Daoy (cell line): ENCODE data around the gene TRMU. TPM values are rescaled to one million over a fixed set of nuclear protein-coding genes. Genes with fewer than 3 reads are reported as not detected.

ENCODE experiments used
- DNase-seq: peaks from one replicate; pipeline ENCODE4 v3.0.0-alpha.2; 2015; ENCODE audit warnings: low read depth
- total RNA-seq: library from RNA; depleted of rRNA; stranded (reverse); fragments of >200 nt; shearing (Covaris generic); gene quantifications from 2 replicates; pipeline ENCODE4 v1.2.3, GENCODE V29; 2014; rRNA removed

The TRMU gene, protein sequence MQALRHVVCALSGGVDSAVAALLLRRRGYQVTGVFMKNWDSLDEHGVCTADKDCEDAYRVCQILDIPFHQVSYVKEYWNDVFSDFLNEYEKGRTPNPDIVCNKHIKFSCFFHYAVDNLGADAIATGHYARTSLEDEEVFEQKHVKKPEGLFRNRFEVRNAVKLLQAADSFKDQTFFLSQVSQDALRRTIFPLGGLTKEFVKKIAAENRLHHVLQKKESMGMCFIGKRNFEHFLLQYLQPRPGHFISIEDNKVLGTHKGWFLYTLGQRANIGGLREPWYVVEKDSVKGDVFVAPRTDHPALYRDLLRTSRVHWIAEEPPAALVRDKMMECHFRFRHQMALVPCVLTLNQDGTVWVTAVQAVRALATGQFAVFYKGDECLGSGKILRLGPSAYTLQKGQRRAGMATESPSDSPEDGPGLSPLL
- total RNA-seq = 60.4 and 77.4 TPM in 2 replicates

DNA sequence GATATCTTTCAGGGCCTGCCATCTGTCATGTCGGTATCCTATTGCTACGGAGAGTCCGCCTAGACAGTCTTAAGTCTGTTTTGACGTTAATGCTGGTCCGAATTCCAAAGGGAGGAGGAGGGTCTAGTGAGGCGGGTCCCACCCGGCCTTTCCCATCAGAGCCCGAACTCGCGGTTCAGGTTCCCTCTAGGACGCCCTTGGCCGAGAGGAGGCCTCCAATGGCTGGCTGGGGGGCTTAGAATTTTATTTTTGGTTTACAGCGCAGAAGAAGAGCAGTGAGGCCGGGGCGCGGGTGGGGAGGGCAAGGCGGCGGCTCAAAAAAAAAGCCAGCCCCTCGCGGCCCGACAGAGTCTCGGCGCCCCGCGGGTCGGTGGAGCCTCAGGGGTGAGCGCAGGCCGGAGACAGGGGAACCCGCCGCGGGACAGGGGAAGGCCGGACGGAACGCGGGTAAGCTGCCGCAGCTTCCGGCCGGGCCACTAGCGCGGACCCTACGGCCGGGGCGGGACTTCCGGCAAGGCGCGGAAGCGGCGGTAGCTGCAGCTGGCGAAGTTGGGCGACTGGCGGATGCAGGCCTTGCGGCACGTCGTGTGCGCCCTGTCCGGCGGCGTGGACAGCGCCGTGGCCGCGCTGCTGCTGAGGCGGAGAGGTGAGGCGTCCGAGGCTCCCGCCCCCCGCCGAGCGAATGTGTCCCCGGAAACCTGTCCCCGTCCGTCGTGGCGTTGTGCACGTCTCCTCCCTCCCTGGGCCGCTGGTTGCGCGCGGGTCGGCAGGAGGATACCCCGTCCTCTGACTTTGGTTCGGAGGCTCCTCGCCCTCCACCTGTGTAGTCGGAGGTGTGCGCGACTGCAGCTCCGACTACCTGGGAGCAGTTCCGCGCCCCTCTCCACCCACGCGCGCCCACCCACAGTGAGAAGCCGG, at the start of gene TRMU:
TRMU (plus strand) TSS at position 514 of the 918 bp plus-strand sequence; CDS start at position 565, 51 bp downstream.
- DNase-seq = peak; percentile 91

DNA sequence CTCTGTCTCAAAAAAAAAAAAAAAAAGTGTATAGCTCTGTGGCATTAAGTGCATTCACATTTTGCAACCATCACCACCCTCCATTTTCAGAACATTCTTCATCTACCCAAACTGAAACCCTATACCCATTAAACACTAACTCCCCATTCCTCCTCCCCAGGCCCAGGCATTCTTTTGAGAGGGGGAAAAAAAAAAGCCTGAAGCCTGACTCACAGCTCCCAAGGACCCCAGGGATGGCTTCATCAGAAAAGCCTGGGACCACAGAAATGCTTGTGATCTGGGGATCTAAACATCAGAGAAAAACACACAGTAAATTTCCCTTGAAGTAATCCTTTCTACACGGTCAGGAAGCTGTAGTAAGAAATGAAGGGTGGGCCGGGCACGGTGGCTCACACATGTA, 49.5 kb upstream of the TRMU start:
- DNase-seq = no peak

DNA sequence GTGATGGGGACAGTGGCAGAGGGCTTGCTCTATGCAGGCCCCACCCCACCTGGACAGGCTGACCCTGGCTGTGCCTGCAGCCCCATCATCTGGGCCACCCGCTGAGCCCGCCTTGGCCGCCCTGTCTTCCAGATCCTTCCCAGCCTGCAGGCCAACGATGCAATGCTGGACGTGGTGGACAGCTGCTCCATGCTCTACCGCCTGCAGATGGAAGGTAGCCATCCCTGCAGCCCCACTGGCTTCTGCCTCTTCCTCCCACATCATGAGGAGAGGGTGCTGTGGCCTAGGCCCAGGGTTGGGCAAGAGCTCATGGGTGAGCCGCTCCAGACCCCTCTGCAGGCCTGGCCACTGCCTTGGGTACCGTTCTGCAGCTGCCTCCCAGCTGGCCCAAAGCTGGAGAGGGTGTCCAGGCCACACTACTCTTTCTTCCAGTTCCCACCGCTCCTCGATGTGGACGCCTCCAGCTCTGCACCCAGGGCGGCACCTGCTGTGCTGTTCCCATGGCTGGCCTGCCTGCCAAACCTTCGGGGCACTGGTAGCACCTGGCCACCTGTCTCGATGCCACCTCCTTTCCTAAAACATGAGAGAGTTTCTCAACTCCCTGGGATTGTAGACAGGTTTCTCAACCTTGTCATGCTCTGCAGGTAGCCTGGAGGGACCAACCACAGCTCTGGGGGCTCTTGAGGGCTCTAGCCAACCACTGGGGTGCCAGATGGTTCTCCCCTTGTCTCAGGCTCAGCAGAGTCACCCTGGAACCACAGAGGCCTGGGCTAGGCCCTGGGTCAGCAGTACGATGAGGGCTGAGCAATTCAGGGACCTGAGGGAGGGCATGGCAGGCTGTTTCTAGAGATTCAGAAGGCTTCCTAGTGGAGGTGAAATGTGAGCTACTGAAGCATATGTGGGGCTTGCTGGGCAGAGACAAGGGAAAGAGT, 48.3 kb upstream of the TRMU start:
- no peak for DNase-seq

DNA sequence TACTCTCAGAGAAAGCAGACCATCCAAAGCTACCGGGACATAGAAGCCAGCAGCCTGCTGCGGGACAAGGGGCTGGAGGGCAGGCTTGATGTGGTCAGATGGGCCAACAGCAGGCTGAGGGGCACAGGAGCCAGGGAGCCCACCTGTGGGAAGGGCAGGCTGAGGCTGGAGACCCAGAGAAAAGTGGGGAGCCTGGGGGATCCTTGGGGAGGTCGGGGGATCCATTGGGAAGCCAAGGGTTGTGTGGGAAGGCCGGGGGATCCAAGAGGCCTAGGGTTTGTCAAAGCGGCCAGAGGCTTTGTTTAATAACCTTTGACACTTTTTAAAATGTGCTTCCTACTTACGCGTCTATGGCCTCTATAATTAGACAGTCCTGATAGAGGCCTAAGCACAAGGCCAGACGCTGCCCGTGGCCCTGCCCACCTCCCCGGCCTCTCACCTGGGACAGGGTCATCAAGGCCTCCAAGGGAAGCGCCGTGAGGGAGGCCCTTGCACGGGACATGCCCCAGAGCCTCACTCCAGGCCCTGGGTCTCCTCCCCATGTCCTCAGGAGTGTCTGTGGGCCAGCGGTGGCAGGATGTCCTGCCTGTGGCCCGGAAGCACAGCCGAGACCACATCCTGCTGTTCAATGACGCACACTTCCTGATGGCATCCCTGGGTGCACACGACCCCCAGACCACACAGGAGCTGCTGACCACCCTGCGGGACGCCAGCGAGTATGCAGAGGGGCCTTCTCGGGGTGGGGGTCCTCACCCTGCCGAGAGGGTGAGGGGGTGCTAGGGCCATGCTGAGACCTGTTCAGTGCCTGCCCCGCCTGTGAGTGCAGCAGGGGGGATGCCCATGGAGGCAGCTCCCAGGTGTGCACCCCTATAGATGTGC, 47.4 kb upstream of the TRMU start:
- peak; percentile 10 for DNase-seq

DNA sequence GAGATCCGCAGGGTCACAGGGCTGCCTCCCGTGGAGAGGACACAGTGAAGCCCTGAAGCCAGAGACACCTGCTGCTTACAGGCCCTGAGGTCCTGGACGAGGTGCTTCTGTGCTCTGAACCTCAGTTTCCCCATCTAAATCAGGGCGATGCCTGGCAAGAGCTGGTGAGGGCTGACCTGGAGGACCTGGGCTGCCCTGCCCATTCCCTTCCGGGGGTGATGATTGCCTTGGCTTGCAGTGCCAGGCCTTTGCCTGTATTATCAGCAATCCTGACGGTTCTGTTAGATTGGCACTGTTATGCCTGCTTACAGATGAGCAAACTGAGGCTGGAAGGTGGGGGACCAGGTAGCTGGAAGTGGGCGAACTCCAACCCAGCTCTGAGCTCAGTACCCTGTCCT, 46.7 kb upstream of the TRMU start:
- DNase-seq = no peak

DNA sequence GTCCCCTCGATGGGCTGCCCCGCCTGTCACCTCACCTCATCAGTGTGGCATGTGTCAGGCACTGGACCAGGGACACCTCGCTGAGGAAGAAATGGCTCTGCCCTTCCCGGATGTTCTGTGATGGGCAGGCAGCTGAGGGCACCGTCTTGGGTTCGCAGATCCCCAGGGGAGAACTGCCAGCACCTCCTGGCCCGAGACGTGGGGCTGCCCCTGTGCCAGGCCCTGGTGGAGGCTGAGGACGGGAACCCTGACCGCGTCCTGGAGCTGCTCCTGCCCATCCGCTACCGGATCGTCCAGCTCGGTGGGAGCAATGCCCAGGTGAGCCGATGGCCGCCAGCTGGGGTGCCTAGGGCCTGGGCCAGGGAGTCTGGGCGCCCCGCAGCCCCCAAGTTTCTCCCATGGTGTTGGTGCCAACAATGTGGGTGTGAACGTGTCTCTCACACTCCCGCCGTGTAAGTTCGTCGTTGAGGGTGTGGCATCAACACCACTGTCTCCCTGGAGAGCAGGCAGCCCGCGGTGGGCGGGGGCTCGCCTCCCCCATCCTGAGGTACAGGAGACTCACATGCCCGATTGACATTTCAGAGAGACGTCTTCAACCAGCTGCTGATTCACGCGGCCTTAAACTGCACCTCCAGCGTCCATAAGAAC, 46.1 kb upstream of the TRMU start:
- DNase-seq = no peak

DNA sequence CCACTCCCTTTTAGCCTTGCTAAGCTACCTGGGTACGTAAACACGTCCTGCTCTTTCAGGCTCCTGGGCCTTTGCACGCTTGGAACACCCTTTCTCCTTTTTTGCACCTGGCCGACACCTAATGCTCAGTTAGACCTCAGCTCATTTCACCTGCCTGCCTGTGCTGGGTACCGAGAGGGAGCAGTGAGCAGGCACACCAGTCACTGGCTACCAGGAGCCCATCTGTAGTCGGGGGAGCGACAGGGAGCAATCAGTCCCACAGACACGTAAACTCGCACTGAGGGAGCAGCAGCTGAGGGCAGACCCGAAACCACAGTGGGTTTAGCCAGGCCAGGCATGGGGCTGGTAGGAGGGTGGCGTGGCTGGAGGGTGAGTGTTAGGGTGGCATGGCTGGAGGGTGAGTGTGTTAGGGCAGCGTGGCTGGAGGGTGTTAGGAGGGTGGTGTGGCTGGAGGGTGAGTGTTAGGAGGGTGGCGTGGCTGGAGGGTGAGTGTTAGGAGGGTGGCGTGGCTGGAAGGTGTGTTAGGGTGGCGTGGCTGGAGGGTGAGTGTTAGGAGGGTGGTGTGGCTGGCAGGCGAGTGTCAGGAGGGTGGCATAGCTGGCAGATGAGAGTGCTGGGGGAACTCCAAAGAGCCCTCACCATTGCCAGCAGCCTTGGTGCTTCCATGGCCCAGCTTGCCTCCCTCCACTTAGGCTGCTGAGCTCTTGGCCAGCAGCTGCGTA, 45.2 kb upstream of the TRMU start:
- DNase-seq = no peak

DNA sequence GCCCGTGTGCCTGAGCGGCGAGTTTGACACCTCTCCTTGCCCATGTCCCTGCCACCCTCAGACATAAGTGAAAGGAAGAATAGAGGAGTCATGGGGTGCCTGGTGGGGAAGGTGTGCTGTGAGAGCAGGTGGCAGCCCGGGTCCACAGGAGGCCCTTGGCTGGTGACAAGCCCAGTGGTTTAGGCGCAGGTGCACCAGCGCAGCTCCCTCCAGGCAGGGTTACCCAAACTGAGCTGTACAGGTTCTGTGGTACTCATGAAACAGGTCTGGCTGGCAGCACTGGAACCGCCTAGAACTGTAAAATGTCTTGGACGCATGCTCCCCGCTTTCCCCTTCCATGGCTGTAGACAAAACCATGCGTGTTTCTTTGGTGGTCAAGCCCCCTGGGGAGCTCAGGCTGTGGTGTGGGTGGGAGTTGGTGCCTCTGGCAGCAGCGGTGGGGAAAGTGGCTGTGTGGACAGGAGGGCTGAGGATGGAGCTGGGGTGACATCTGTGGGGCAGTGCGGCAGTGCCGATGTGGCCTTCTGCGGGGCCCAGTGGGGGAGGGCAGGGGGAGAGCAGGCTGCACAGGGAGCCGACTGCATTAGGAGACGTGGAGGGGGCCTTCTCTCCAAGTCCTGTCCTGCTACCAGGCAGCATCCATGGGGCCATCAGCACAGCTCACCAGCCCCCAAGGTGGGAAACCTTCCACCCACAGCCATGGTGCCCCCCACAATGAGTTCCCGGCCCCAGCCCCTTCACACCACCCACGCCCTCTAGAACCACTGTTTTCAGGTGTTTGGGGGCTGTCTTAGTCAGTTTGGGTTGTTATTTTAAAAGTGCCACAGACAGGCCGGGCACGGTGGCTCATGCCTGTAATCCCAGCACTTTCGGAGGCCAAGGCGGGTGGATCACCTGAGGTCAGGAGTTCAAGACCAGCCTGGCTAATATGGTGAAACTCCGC, 44.4 kb upstream of the TRMU start:
- no peak for DNase-seq

DNA sequence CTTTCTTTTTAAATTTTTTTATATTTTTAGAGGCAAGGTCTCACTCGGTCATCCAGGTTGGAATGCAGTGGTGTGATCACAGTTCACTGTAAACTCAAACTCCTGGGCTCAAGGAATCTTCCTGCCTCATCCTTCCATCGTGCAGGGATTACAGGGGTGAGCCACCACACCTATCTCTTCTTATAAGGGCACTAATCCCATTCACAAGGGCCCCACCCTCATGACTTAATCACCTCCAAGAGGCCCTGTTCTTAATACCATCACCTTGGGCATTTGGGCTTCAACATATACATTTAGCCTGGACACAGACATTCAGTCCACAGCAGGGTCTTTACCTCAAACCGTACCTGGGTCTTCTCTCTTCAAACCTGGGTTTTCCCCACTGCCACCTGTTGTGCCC, 43.3 kb upstream of the TRMU start:
- DNase-seq = no peak

DNA sequence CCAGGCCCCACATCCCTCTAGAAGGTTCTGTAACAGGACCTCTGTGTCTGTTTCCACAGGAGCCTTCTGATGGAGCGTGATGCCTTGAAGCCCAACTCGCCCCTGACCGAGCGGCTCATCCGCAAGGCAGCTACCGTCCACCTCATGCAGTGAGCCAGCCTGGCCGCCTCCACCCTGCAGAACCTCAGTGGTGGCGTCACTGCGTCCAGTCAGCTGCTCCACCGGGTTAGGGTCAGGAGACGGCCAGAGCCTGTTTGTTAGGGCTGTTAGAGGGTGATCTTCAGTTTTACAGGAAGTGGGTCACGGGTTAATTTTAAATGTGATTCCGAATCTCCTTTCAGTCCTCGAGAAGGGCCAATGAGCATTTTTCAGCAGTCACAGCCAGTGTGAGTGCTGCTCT, 42.8 kb upstream of the TRMU start:
- no peak for DNase-seq

DNA sequence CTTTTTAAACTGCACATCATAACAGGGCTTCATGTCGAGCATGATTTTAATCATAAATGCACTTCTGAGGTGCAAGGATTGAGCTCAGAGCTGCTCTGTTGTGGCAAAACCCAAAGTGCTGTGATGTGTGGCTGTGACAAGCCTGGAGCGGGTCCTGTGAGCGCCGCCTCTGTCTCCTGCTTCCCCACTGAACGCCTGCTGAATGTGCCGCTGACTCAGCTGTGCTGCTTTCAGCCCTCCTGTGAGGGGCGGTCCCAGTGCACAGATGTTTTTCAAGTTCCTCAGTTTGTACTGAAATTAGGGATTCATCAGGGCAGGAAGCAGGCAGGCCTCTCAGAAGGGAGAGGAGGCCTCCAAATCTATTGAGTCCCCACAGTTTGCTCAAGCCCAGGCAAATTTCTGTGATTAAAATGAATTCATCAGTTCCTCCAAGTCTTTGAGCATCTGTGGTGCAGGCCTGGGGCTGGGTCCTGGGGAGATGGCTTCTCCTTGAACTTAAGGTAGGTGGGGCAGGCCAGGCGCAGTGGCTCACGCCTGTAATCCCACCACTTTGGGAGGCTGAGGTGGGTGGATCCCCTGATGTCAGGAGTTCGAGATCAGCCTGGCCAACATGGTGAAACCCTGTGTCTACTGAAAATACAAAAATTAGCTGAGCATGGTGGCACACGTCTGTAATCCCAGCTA, 41.8 kb upstream of the TRMU start:
- DNase-seq = no peak

DNA sequence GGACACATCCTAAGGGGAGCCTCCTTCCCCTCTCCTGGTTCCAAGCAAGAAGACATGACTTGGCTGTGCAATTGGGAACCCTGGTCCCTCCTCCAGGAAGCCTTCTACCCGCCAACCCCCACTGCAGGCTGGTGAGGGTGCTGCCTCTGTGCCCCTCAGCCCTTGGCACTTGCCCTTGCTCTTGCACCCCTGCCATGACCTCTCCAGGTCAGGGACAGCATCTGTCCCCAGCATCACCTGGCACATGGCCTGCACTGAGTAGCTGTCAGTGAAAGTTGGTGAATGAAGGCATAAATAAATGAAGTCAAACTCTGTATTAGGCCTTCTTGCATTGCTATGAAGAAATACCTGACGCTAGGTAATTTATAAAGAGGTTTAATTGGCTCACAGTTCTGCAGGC, 40.7 kb upstream of the TRMU start:
- no peak for DNase-seq

DNA sequence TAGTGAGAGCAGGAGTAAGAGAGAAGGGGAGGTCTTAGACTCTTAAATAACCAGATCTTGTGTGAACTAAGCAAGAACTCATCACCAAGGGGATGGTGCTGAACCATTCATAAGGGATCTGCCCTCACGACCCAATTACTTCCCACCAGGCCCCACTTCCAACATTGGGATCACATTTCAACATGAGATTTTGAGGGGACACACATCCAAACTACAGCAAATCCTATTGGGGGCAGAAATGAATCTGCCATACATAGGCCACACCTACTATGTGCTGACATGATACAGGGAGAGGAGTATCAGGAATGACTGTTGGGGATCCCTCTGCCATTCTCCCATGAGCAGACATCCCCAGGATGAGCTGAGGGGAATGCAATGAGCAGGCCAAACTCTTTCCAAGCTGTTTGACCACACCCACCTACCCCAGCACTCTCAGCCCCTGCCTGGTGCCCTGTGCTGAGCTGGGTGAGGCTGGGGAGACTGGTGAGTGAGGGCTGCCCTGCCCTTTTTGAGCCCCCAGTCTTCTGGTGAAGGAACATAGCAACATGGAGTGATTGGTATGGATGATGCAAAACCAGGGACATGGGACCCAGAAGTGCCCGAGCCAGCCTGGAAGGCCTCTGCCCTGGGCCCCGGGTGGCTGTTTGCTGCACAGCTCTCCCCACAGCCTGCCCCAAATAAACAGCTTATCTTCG, 40.1 kb upstream of the TRMU start:
- DNase-seq = no peak

DNA sequence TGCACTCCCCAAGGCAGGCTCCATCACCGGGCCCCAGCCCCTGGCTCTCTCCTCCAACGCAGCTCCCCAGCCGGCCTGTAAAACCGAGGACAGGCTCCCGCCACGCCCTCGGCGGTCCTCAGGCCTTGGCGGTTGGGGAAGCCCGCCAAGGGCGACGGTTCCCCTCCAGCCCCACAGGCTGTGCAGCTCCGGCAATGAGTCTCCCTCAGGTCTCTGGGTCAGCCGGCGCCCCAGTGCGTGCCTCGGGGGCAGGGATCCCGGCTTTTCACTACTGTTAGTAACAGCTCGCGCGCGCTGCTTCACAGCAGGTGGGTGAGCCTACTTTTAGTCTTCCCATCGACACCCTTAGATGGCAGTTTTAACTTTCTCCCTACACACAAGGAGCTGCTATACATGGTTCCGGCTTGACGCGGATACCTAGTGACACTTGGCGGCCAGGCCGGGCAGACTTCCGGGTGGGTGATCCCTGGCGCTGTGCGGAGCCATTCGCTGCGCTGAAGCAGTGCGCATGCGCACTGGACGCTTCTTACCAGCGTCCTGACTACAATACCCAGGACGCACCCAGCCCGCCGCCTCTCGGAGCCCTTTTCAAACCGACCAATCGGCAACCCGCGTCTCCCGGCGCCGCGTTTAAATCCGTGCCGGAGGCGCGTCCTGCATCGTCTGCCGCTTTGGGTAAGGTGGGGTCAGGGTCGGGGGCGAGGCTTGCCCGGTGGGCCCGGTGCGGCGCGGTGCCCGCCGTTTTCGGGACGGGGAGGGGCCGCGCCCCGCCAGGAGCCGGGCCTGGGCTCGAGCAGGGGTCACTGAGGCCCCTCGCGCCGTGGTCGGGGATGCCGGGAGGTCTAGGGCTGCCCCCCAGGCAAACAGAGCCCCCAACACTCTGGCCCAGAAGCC, 39.0 kb upstream of the TRMU start, which contains the start of gene GTSE1:
GTSE1 (plus strand) TSS at position 614 of the 894 bp plus-strand sequence. CDS start 531 bp downstream, outside the sequence.
- peak; percentile 99 for DNase-seq

DNA sequence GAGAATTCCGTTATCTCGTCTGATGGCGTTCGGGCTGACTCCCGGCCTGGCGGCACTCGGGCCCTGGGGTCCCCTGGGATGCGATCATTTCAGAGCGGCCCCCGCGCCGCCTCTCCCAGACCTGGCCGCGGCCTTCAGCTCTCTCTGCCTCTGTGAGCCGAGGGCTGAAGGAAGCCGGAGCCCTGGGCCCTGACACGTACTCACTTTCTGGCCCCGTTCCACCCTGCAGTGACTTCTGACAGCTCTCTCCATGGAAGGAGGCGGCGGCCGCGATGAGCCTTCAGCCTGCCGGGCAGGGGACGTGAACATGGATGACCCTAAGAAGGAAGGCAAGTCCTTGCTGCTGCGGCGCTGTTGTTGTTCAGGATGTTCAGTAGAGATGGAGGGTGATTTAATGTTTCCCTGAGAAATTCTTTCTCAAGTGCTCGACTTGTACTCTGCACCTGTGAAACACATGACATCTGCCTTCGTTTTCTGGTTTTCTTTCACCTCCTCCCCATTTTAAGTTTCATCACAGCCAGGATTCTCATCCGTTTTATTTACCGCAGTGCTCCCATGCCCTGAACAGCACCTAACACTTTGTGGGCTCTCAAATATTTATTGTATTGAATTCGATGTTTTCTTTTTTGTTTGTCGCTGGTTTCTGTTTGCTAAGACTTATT, 38.2 kb upstream of the TRMU start:
- peak; percentile 69 for DNase-seq
